ENCODE data around the gene ARHGEF17. TPM values are rescaled to one million over a fixed set of nuclear protein-coding genes. Genes with fewer than 3 reads are reported as not detected.

ARHGEF17 gene
- total and polyA plus RNA-seq, 2 of the 8 experiments (the other 6 are each of a cell fraction or from before 2014, with no cell fraction given) = 11.3 to 14.6 TPM

DNA sequence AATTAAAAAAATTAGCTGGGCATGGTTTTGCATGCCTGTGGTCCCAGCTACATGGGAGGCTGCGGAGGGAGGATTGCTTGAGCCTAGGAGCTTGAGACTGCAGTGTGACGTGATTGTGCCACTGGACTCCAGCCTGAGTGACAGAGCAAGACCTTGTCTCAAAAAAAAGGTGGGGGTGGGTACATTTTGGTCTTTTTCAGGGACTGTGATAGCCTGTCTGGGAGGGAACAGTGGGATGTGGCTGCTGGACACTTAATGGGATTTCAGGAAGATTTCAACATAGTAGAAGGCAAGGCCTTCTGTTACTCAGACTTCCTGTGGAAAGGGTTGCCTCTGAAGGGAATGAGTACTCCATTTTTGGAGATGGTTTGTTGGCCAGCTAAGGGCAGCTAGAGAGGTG, 108.7 kb downstream of the ARHGEF17 start:
- no peak for TF ChIP-seq MAFK (IDR thresholded peaks at IDR 0.05; ENCODE audit: low read depth, low read length)
- TF ChIP-seq SUZ12 (IDR thresholded peaks at IDR 0.05; ENCODE audit: low read length) = no peak
- no peak for TF ChIP-seq BACH1 (IDR thresholded peaks at IDR 0.05; ENCODE audit: low read length)
- TF ChIP-seq TBP (IDR thresholded peaks at IDR 0.05; ENCODE audit: low read depth, low read length) = no peak
- TF ChIP-seq SAP30 (IDR thresholded peaks at IDR 0.05; ENCODE audit: insufficient read depth, insufficient replicate concordance, low read length) = no peak
- no peak for TF ChIP-seq ZNF274 (IDR thresholded peaks at IDR 0.05; ENCODE audit: borderline replicate concordance, extremely low read depth, low read length)
- TF ChIP-seq CHD2 (IDR thresholded peaks at IDR 0.05; ENCODE audit: low read length) = no peak
- TF ChIP-seq RXRA (IDR thresholded peaks at IDR 0.05; ENCODE audit: insufficient read depth, low read depth, low read length) = no peak
- no peak for TF ChIP-seq EGR1 (IDR thresholded peaks at IDR 0.05; ENCODE audit: borderline replicate concordance, low read depth, low read length)
- TF ChIP-seq CREB1 (IDR thresholded peaks at IDR 0.05) = no peak
- no peak for TF ChIP-seq POU5F1 (IDR thresholded peaks at IDR 0.05; ENCODE audit: low read depth, low read length)
- no peak overlapping the region for H2BK20ac ChIP-seq (ENCODE audit: low read length)
- no peak overlapping the region for H4K8ac ChIP-seq (ENCODE audit: extremely low read depth, insufficient read depth, low read length)
- peaks cover 0 to 4% (median 0%) of the 10 kb centered on the region in 4 experiments; a peak in 3 of 8 replicates for H3K36me3 ChIP-seq (ENCODE audit: control insufficient read depth in 2 of 4, insufficient read depth in 4 of 4, low read length in 3 of 4)
- H4K20me1 ChIP-seq (replicated peaks in 1 of 2; ENCODE audit: control insufficient read depth in 1 of 2, insufficient read depth in 2 of 2, low read length in 2 of 2) = no peaks in the 10 kb centered on the region
- DNase-seq (ENCODE audit: low read depth in 1 of 2, low spot score in 2 of 2) (no peak), FAIRE-seq (no peak)
- no peak overlapping the region for H4K5ac ChIP-seq (ENCODE audit: insufficient read length, low read depth, low read length)
- no peak overlapping the region for H3K27ac ChIP-seq (ENCODE audit: low read depth, low read length)
- H2BK15ac ChIP-seq (ENCODE audit: low read length) = no peak overlapping the region
- no peak overlapping the region for H2BK5ac ChIP-seq (ENCODE audit: low read depth, low read length)
- H3K4me1 ChIP-seq (replicated peaks in 1 of 4; ENCODE audit: control insufficient read depth in 3 of 4, insufficient read depth in 4 of 4, low read length in 3 of 4) = no peaks in the 10 kb centered on the region
- no peak overlapping the region for H2AFZ ChIP-seq (ENCODE audit: low read length)
- H3K4ac ChIP-seq (replicated peaks; ENCODE audit: insufficient read length, low read depth, low read length) = no peak overlapping the region
- no peak overlapping the region for H2BK12ac ChIP-seq (ENCODE audit: low read depth, low read length)
- H3K4me3 ChIP-seq (ENCODE audit: extremely low read depth in 1 of 4, insufficient read depth in 2 of 4, low read depth in 3 of 4, low read length in 4 of 4) = no peak overlapping the region
- H3K56ac ChIP-seq (replicated peaks; ENCODE audit: insufficient read length, low read depth, low read length) = no peak overlapping the region
- no peaks in the 10 kb centered on the region for H3K27me3 ChIP-seq (replicated peaks in 1 of 4; ENCODE audit: control insufficient read depth in 3 of 4, extremely low read depth in 1 of 4, insufficient read depth in 3 of 4, low read length in 3 of 4)
- no peaks in the 10 kb centered on the region for H3K23me2 ChIP-seq (ENCODE audit: low read depth, low read length)
- H3K4me2 ChIP-seq (ENCODE audit: insufficient read depth in 1 of 2, low read depth in 2 of 2, low read length in 2 of 2) = no peak overlapping the region
- H3K9me3 ChIP-seq (ENCODE audit: insufficient read depth in 2 of 2, low read depth in 1 of 2, low read length in 1 of 2) = no peaks in the 10 kb centered on the region
- POLR2A ChIA-PET (ENCODE audit: partially characterized antibody) = no interaction called here
- no peaks in the 10 kb centered on the region for H3K79me2 ChIP-seq (ENCODE audit: control insufficient read depth in 1 of 2, insufficient read depth in 2 of 2, low read length in 2 of 2)
- 86% methylated on average over 2 of the region's 2 CpGs; no CpG with 5 or more reads in 1 of the 2 experiments for WGBS, 2 experiments (ENCODE audit: extremely low coverage in 1 of 2, insufficient coverage in 1 of 2, insufficient read length in 1 of 2, insufficient replicate concordance in 2 of 2, low coverage in 1 of 2, low lambda C conversion rate in 2 of 2, missing lambda C conversion rate in 1 of 2)
- no peak overlapping the region for H2AK5ac ChIP-seq (ENCODE audit: low read depth, low read length)
- no peak overlapping the region for H3K14ac ChIP-seq (ENCODE audit: insufficient read length)
- H3K79me1 ChIP-seq (ENCODE audit: low read depth, low read length) = no peaks in the 10 kb centered on the region; the same call in 1 of the 2 replicates
- H2BK120ac ChIP-seq (replicated peaks; ENCODE audit: low read depth, low read length) = no peak overlapping the region
- H4K91ac ChIP-seq (replicated peaks; ENCODE audit: insufficient read length, low read length) = no peak overlapping the region
- no peak overlapping the region for H3K9ac ChIP-seq (replicated peaks in 1 of 4; ENCODE audit: extremely low read depth in 1 of 4, low read depth in 3 of 4, low read length in 3 of 4)
- H3K23ac ChIP-seq (ENCODE audit: insufficient read length) = no peak overlapping the region
- CTCF ChIA-PET (ENCODE audit: partially characterized antibody) = interaction anchor here (1.0 to 2.8 kb wide), 2 partner anchors 65 to 175 kb away, joined by 3 to 7 read pairs; no protein-coding TSS in a partner anchor
- H3K18ac ChIP-seq (ENCODE audit: extremely low read depth, low read length) = no peak overlapping the region

All from H1 (cell line).